OCI-LY3 (cell line): Measurements from ENCODE around the gene LRRC4B.

Experiments used
- H2AFZ ChIP-seq: fragments of 200-600, 300-600 bp; shearing (Covaris generic); 2 replicates; pipeline ENCODE4 v1.6.0; 2014; ENCODE audit warnings: antibody characterized with exemption, low read depth, low read length
- H3K27ac ChIP-seq: fragments of 200-600, 300-600 bp; sonication (generic); 2 replicates; pipeline ENCODE4 v1.5.1; 2014; ENCODE audit warnings: mild to moderate bottlenecking, low read length, moderate library complexity, mixed read lengths
- H3K27me3 ChIP-seq: fragments of 200-600, 300-600 bp; sonication (generic); 2 replicates; pipeline ENCODE4 v1.6.1; 2014; ENCODE audit warnings: low read depth, low read length, mixed read lengths
- H3K36me3 ChIP-seq: fragments of 200-600, 300-600 bp; sonication (generic); replicated peaks from 2 replicates; pipeline ENCODE3; 2014; ENCODE audit warnings: low read depth, low read length, mixed read lengths
- H3K4me1 ChIP-seq: fragments of 300-600, 200-600 bp; sonication (generic); 2 replicates; pipeline ENCODE4 v1.6.1; 2014; ENCODE audit warnings: low read length, mixed read lengths
- H3K4me2 ChIP-seq: fragments of 200-600, 300-600 bp; sonication (generic); 2 replicates; pipeline ENCODE4 v1.6.1; 2014; ENCODE audit warnings: low read length, mixed read lengths
- H3K4me3 ChIP-seq: fragments of 300-600, 200-600 bp; sonication (generic); 2 replicates; pipeline ENCODE4 v1.5.1; 2014; ENCODE audit warnings: antibody characterized with exemption, mild to moderate bottlenecking, low read length, moderate library complexity
- H3K79me2 ChIP-seq: fragments of 300-600, 200-600 bp; shearing (Covaris generic); 2 replicates; pipeline ENCODE4 v1.6.1; 2014; ENCODE audit warnings: mild to moderate bottlenecking, low read length, mixed read lengths
- H3K9ac ChIP-seq: fragments of 300-600, 200-600 bp; shearing (Covaris generic); 2 replicates; pipeline ENCODE4 v1.6.0; 2014; ENCODE audit warnings: mild to moderate bottlenecking, low read length, moderate library complexity
- H3K9me3 ChIP-seq: fragments of 200-600, 300-600 bp; shearing (Covaris generic); 2 replicates; pipeline ENCODE4 v1.6.1; 2014; ENCODE audit warnings: low read length, mixed read lengths; ENCODE audit not compliant: insufficient read depth
- H4K20me1 ChIP-seq: fragments of 200-600, 300-600 bp; sonication (generic); 2 replicates; pipeline ENCODE4 v1.6.1; 2016; ENCODE audit warnings: low read length, mixed read lengths; ENCODE audit not compliant: insufficient read depth
- CTCF ChIP-seq: fragments of 200-600, 300-600 bp; sonication (generic); IDR thresholded peaks from 2 replicates; pipeline ENCODE4 v1.5.1; 2014; ENCODE audit warnings: antibody characterized with exemption, low read length, low read depth
- EZH2phosphoT487 ChIP-seq: fragments of 200-600 bp; shearing (Covaris generic); IDR thresholded peaks from 2 replicates; pipeline ENCODE4 v1.6.1; 2018; ENCODE audit warnings: antibody characterized with exemption, mixed run types, low read depth

Gene LRRC4B

DNA sequence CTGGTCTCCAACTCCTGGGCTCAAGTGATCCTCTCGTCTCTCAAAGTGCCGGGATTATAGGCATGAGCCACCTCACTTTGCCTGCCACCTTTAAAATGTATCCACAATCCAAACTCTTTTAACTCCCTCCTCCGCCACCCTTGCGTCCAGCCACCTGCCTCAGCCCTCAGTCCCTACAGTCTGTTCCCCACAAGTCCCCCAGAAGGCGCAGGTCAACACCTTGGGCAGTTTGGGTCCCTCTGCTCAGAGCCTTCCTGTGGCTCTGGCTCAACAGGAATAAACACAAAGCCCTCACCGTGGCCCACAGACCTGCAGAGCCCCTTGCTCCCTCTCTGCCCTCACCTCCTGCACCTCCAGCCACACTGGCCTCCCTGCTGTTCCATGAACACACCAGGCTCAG lies 99.4 kb downstream of the LRRC4B start:
- no peaks in the 10 kb centered on the region for H3K9me3 ChIP-seq
- no peak overlapping the region for H3K4me2 ChIP-seq
- no peak overlapping the region for H2AFZ ChIP-seq
- no peaks in the 10 kb centered on the region for H3K79me2 ChIP-seq
- H3K9ac ChIP-seq = no peak overlapping the region
- no peak overlapping the region for H3K4me3 ChIP-seq
- no peaks in the 10 kb centered on the region for H4K20me1 ChIP-seq
- no peaks in the 10 kb centered on the region for H3K27me3 ChIP-seq
- H3K36me3 ChIP-seq = no peaks in the 10 kb centered on the region
- H3K27ac ChIP-seq = no peak overlapping the region
- no peak for TF ChIP-seq EZH2phosphoT487
- no peak for TF ChIP-seq CTCF
- no peaks in the 10 kb centered on the region for H3K4me1 ChIP-seq

DNA sequence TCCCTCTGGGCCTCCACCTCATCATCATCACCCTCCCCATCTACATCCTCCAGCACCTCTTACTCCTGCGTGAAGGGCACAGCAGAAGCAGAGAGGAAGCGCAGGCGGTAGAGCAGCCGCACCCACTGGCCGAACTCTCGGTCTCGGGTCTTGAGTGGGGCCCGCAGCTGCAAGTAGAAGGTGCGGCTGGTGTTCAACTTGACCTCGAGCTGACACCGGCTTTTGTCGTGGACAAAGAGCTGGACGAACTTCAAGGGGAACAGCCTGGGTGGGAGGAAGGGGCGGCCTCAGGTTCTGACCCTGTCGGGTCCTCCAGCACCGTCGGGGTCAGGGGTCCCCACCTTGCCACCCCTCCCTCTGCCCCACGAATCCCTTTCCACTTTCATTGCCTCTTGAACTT lies 100.7 kb downstream of the LRRC4B start:
- Histone ChIP-seq H4K20me1 (no peaks in the 10 kb centered on the region), H3K79me2 (no peaks in the 10 kb centered on the region), H3K27ac (no peak overlapping the region), H3K4me2 (no peak overlapping the region), H3K4me3 (no peak overlapping the region), H3K27me3 (no peaks in the 10 kb centered on the region), H3K9me3 (no peaks in the 10 kb centered on the region), H3K4me1 (no peaks in the 10 kb centered on the region), H2AFZ (no peak overlapping the region), H3K9ac (no peak overlapping the region), H3K36me3 (no peaks in the 10 kb centered on the region)
- TF ChIP-seq EZH2phosphoT487 (no peak), CTCF (no peak)
